Karpas-422 (cell line): ENCODE measurements around the gene NIPBL. TPM values are rescaled to one million over a fixed set of nuclear protein-coding genes. Genes with fewer than 3 reads are reported as not detected.

ENCODE experiments used
- DNase-seq: peaks from one replicate; pipeline ENCODE4 v3.0.0-alpha.2; 2015
- H2AFZ ChIP-seq: fragments of 200-600 bp; sonication (generic); 2 replicates; pipeline ENCODE4 v1.6.1; 2014; ENCODE audit warnings: antibody characterized with exemption, low read length, mixed read lengths
- H3K27ac ChIP-seq: fragments of 200-600 bp; sonication (generic); 2 replicates; pipeline ENCODE4 v1.5.1; 2014; ENCODE audit warnings: mild to moderate bottlenecking, low read length, moderate library complexity
- H3K27me3 ChIP-seq: fragments of 200-600 bp; sonication (generic); 2 replicates; pipeline ENCODE4 v1.6.1; 2014; ENCODE audit warnings: low read length, mixed read lengths
- H3K36me3 ChIP-seq: fragments of 200-600 bp; sonication (generic); 2 replicates; pipeline ENCODE4 v1.6.1; 2014; ENCODE audit warnings: low read length, mixed read lengths; ENCODE audit not compliant: insufficient read depth
- H3K4me1 ChIP-seq: fragments of 200-600 bp; sonication (generic); 2 replicates; pipeline ENCODE4 v1.6.1; 2014; ENCODE audit warnings: mild to moderate bottlenecking, low read length, mixed read lengths
- H3K4me2 ChIP-seq: fragments of 200-600 bp; sonication (generic); 2 replicates; pipeline ENCODE4 v1.6.1; 2014; ENCODE audit warnings: low read length, low read depth, mild to moderate bottlenecking; ENCODE audit not compliant: poor library complexity, severe bottlenecking
- H3K4me3 ChIP-seq: fragments of 200-600 bp; sonication (generic); 2 replicates; pipeline ENCODE4 v1.5.1; 2014; ENCODE audit warnings: mild to moderate bottlenecking, antibody characterized with exemption, low read length, mixed read lengths
- H3K79me2 ChIP-seq: fragments of 200-600 bp; sonication (generic); 2 replicates; pipeline ENCODE4 v1.6.1; 2014; ENCODE audit warnings: mild to moderate bottlenecking, low read length, mixed read lengths
- H3K9ac ChIP-seq: fragments of 200-600 bp; sonication (generic); 2 replicates; pipeline ENCODE4 v1.6.0; 2014; ENCODE audit warnings: low read length
- H3K9me2 ChIP-seq: fragments of 200-600 bp; sonication (generic), shearing (Covaris generic); replicated peaks from 2 replicates; pipeline ENCODE4 v1.6.0; 2014; ENCODE audit warnings: mild to moderate bottlenecking, low read length, moderate library complexity; ENCODE audit not compliant: insufficient read depth
- H3K9me3 ChIP-seq: fragments of 300-700, 200-600 bp; sonication (generic); 2 replicates; pipeline ENCODE4 v1.6.1; 2014; ENCODE audit warnings: low read length, mixed read lengths
- H4K20me1 ChIP-seq: fragments of 200-600 bp; sonication (generic); 2 replicates; pipeline ENCODE4 v1.6.1; 2014; ENCODE audit warnings: mild to moderate bottlenecking, antibody characterized with exemption, low read length, low read depth; ENCODE audit not compliant: insufficient read depth
- total RNA-seq: library from RNA; depleted of rRNA; stranded (reverse); fragments of >200 nt; shearing (Covaris generic); gene quantifications from 2 replicates; pipeline ENCODE4 v1.2.3, GENCODE V29; 2014; ENCODE audit warnings: low replicate concordance

NIPBL gene
- total RNA-seq, 1 experiment from 2014 or later: 65.9 TPM

- H3K36me3 ChIP-seq: peaks cover 41% of the 10 kb centered on the region; the same call in 1 of the 2 replicates
Measured at GRCh38 chr5:37060030-37060429, 183.5 kb downstream of the NIPBL start.

GRCh38 chr5:37063739-37064138 lies 187.2 kb downstream of the NIPBL start:
- H3K4me2 ChIP-seq: no peak overlapping the region
- H3K9me3 ChIP-seq: no peaks in the 10 kb centered on the region
- DNase-seq: no peak
- no peaks in the 10 kb centered on the region for H3K27me3 ChIP-seq
- no peak overlapping the region for H3K9ac ChIP-seq
- no peaks in the 10 kb centered on the region for H4K20me1 ChIP-seq
- H3K4me3 ChIP-seq: no peak overlapping the region
- H3K36me3 ChIP-seq: peaks cover 22% of the 10 kb centered on the region; the same call in 1 of the 2 replicates
- no peaks in the 10 kb centered on the region for H3K79me2 ChIP-seq
- no peaks in the 10 kb centered on the region for H3K9me2 ChIP-seq
- H3K4me1 ChIP-seq: no peaks in the 10 kb centered on the region
- no peak overlapping the region for H3K27ac ChIP-seq
- H2AFZ ChIP-seq: no peak overlapping the region

More at GRCh38 chr5:37060030-37060429, 183.5 kb downstream of the NIPBL start:
- Histone ChIP-seq H3K4me2 (no peak overlapping the region), H3K9me3 (no peaks in the 10 kb centered on the region), H2AFZ (no peak overlapping the region), H3K27ac (no peak overlapping the region), H3K27me3 (no peaks in the 10 kb centered on the region), H3K79me2 (no peaks in the 10 kb centered on the region), H3K9ac (no peak overlapping the region), H3K9me2 (no peaks in the 10 kb centered on the region), H4K20me1 (no peaks in the 10 kb centered on the region), H3K4me1 (no peaks in the 10 kb centered on the region), H3K4me3 (no peak overlapping the region)
- no peak for DNase-seq

- no peaks in the 10 kb centered on the region for H3K9me2 ChIP-seq
- no peak overlapping the region for H3K9ac ChIP-seq
- H3K9me3 ChIP-seq: no peaks in the 10 kb centered on the region
- no peak overlapping the region for H3K27ac ChIP-seq
- no peak for DNase-seq
- H3K4me3 ChIP-seq: no peak overlapping the region
- no peaks in the 10 kb centered on the region for H3K27me3 ChIP-seq
- no peaks in the 10 kb centered on the region for H3K4me1 ChIP-seq
- no peak overlapping the region for H2AFZ ChIP-seq
- H4K20me1 ChIP-seq: no peaks in the 10 kb centered on the region
- H3K36me3 ChIP-seq: peaks cover 19% of the 10 kb centered on the region; the same call in 1 of the 2 replicates
- no peaks in the 10 kb centered on the region for H3K79me2 ChIP-seq
- H3K4me2 ChIP-seq: no peak overlapping the region
Measured at GRCh38 chr5:37064442-37064841, 187.9 kb downstream of the NIPBL start.

- Histone ChIP-seq H4K20me1 (no peaks in the 10 kb centered on the region), H3K9me3 (no peaks in the 10 kb centered on the region), H3K9ac (no peak overlapping the region), H3K4me1 (no peaks in the 10 kb centered on the region), H2AFZ (no peak overlapping the region), H3K27ac (no peak overlapping the region), H3K4me3 (no peak overlapping the region), H3K9me2 (no peaks in the 10 kb centered on the region), H3K36me3 (no peaks in the 10 kb centered on the region), H3K79me2 (no peaks in the 10 kb centered on the region), H3K4me2 (no peak overlapping the region), H3K27me3 (no peaks in the 10 kb centered on the region)
- no peak for DNase-seq
Measured at GRCh38 chr5:37071487-37071886, 194.9 kb downstream of the NIPBL start.

GRCh38 chr5:37071901-37072581 lies 195.5 kb downstream of the NIPBL start:
- Histone ChIP-seq H3K4me3 (no peak overlapping the region), H3K79me2 (no peaks in the 10 kb centered on the region), H3K9ac (no peak overlapping the region), H3K4me2 (no peak overlapping the region), H3K27me3 (no peaks in the 10 kb centered on the region), H2AFZ (no peak overlapping the region), H3K4me1 (no peaks in the 10 kb centered on the region), H3K27ac (no peak overlapping the region), H3K9me2 (no peaks in the 10 kb centered on the region), H4K20me1 (no peaks in the 10 kb centered on the region), H3K36me3 (no peaks in the 10 kb centered on the region), H3K9me3 (no peaks in the 10 kb centered on the region)
- DNase-seq: no peak

- no peaks in the 10 kb centered on the region for H3K36me3 ChIP-seq
- H3K27me3 ChIP-seq: no peaks in the 10 kb centered on the region
- no peaks in the 10 kb centered on the region for H3K4me1 ChIP-seq
- H4K20me1 ChIP-seq: no peaks in the 10 kb centered on the region
- H3K9me3 ChIP-seq: no peaks in the 10 kb centered on the region
- H3K9me2 ChIP-seq: no peaks in the 10 kb centered on the region
- H3K79me2 ChIP-seq: no peaks in the 10 kb centered on the region
- DNase-seq: no peak
- H3K4me2 ChIP-seq: no peak overlapping the region
- no peak overlapping the region for H3K4me3 ChIP-seq
- no peak overlapping the region for H3K9ac ChIP-seq
- H2AFZ ChIP-seq: no peak overlapping the region
- H3K27ac ChIP-seq: no peak overlapping the region
Measured at GRCh38 chr5:37075399-37075950, 198.9 kb downstream of the NIPBL start.

GRCh38 chr5:37077146-37077545 lies 200.6 kb downstream of the NIPBL start:
- Histone ChIP-seq H3K79me2 (no peaks in the 10 kb centered on the region), H3K9me3 (no peaks in the 10 kb centered on the region), H3K4me3 (no peak overlapping the region), H3K4me1 (no peaks in the 10 kb centered on the region), H3K9me2 (no peaks in the 10 kb centered on the region), H3K27me3 (no peaks in the 10 kb centered on the region), H4K20me1 (no peaks in the 10 kb centered on the region), H2AFZ (no peak overlapping the region), H3K9ac (no peak overlapping the region), H3K36me3 (no peaks in the 10 kb centered on the region), H3K27ac (no peak overlapping the region), H3K4me2 (no peak overlapping the region)
- no peak for DNase-seq

- Histone ChIP-seq H2AFZ (no peak overlapping the region), H3K36me3 (no peaks in the 10 kb centered on the region), H3K9me3 (no peaks in the 10 kb centered on the region), H3K9ac (no peak overlapping the region), H3K27me3 (no peaks in the 10 kb centered on the region), H3K79me2 (no peaks in the 10 kb centered on the region), H3K4me2 (no peak overlapping the region), H3K27ac (no peak overlapping the region), H3K9me2 (no peaks in the 10 kb centered on the region), H3K4me3 (no peak overlapping the region), H4K20me1 (no peaks in the 10 kb centered on the region), H3K4me1 (no peaks in the 10 kb centered on the region)
- DNase-seq: no peak
Measured at GRCh38 chr5:37080697-37081096, 204.1 kb downstream of the NIPBL start.
